Stimulated activated CD4-positive, alpha-beta T cell treated with anti-CD3 and anti-CD28 coated beads, Interleukin-4, amount 100 ng/mL, for 24 hours (primary cell): Measurements from ENCODE around the gene ASPA.
"Not testable (repeated sequence)": the region's sequence is repeated elsewhere in the genome, so short reads cannot be mapped to it uniquely, and the experiment has no call there.

Experiments
- DNase-seq: peaks from one replicate; pipeline ENCODE4 v3.0.0-alpha.2; 2020

ASPA gene

GRCh38 chr17:3475812-3476610 lies at the start of gene ASPA:
Gene ASPA (plus strand): TSS chr17:3475997. CDS start chr17:3476160, 163 bp downstream.
- DNase-seq = no peak

- DNase-seq = peak; percentile 6
Observed at GRCh38 chr17:3433215-3433614, 42.6 kb upstream of the ASPA start.

- DNase-seq = no peak
Observed at GRCh38 chr17:3433741-3434140, 42.1 kb upstream of the ASPA start, which contains the start of gene OR1E2. Gene OR1E2 (minus strand): TSS chr17:3433841. CDS start chr17:3433841, 0 bp downstream.

GRCh38 chr17:3438368-3438767 lies 37.4 kb upstream of the ASPA start:
- no peak for DNase-seq

- DNase-seq = no peak
Observed at GRCh38 chr17:3440451-3440850, 35.3 kb upstream of the ASPA start.

GRCh38 chr17:3447625-3448024 lies 28.2 kb upstream of the ASPA start:
- DNase-seq = no peak

- no peak for DNase-seq
Observed at GRCh38 chr17:3448059-3448665, 27.6 kb upstream of the ASPA start.

- DNase-seq = not testable (repeated sequence)
Observed at GRCh38 chr17:3466355-3466754, 9.4 kb upstream of the ASPA start.

- no peak for DNase-seq
Observed at GRCh38 chr17:3469529-3469928, 6.3 kb upstream of the ASPA start.

- no peak for DNase-seq
Observed at GRCh38 chr17:3471599-3471998, 4.2 kb upstream of the ASPA start, which contains the start of gene SPATA22. Gene SPATA22 (minus strand): TSS chr17:3471819. CDS start chr17:3469325, 2,494 bp downstream.

GRCh38 chr17:3472137-3472536 lies 3.7 kb upstream of the ASPA start:
- no peak for DNase-seq

- no peak for DNase-seq
Observed at GRCh38 chr17:3474212-3474611, 1.6 kb upstream of the ASPA start.

GRCh38 chr17:3475251-3475685 lies 529 bp upstream of the ASPA start:
- DNase-seq = no peak

GRCh38 chr17:3479988-3480387 lies 4.2 kb downstream of the ASPA start:
- no peak for DNase-seq

- DNase-seq = no peak
Observed at GRCh38 chr17:3482852-3483251, 7.1 kb downstream of the ASPA start.

- DNase-seq = no peak
Observed at GRCh38 chr17:3485481-3486068, 9.8 kb downstream of the ASPA start.

- DNase-seq = no peak
Observed at GRCh38 chr17:3497101-3497500, 21.3 kb downstream of the ASPA start.

GRCh38 chr17:3501344-3501743 lies 25.5 kb downstream of the ASPA start:
- no peak for DNase-seq

- no peak for DNase-seq
Observed at GRCh38 chr17:3502466-3502865, 26.7 kb downstream of the ASPA start.

- DNase-seq = no peak
Observed at GRCh38 chr17:3503285-3503684, 27.5 kb downstream of the ASPA start.

GRCh38 chr17:3505008-3505407 lies 29.2 kb downstream of the ASPA start:
- DNase-seq = no peak

- DNase-seq = no peak
Observed at GRCh38 chr17:3506054-3506453, 30.3 kb downstream of the ASPA start.

- DNase-seq = no peak
Observed at GRCh38 chr17:3507071-3507470, 31.3 kb downstream of the ASPA start.

- DNase-seq = no peak
Observed at GRCh38 chr17:3507869-3508268, 32.1 kb downstream of the ASPA start.
